ENCODE results near the gene INO80.
"Not testable (repeated sequence)": the region's sequence is repeated elsewhere in the genome, so short reads cannot be mapped to it uniquely, and the experiment has no call there.

The INO80 gene

GRCh38 chr15:41115652-41116115, 396 bp downstream of the INO80 start:
- peak; percentile 70 for DNase-seq (ENCODE audit: low read depth)

GRCh38 chr15:41115161-41115651, 874 bp downstream of the INO80 start:
- no peak for DNase-seq (ENCODE audit: low read depth)

GRCh38 chr15:41106947-41107346, 9.1 kb downstream of the INO80 start:
- DNase-seq (ENCODE audit: low read depth), result no peak

- no peak for DNase-seq (ENCODE audit: low read depth)
Measured at GRCh38 chr15:41105348-41106334, 10.4 kb downstream of the INO80 start.

- DNase-seq (ENCODE audit: low read depth), result no peak
Measured at GRCh38 chr15:41104234-41104633, 11.8 kb downstream of the INO80 start.

- no peak for DNase-seq (ENCODE audit: low read depth)
Measured at GRCh38 chr15:41102854-41103253, 13.2 kb downstream of the INO80 start.

GRCh38 chr15:41096178-41096577, 19.9 kb downstream of the INO80 start:
- DNase-seq (ENCODE audit: low read depth), result no peak

GRCh38 chr15:41085029-41085428, 31.1 kb downstream of the INO80 start:
- no peak for DNase-seq (ENCODE audit: low read depth)

- DNase-seq (ENCODE audit: low read depth), result no peak
Measured at GRCh38 chr15:41080144-41080543, 35.9 kb downstream of the INO80 start.

- DNase-seq (ENCODE audit: low read depth), result no peak
Measured at GRCh38 chr15:41079717-41080116, 36.4 kb downstream of the INO80 start.

- not testable (repeated sequence) for DNase-seq (ENCODE audit: low read depth)
Measured at GRCh38 chr15:41078879-41079278, 37.2 kb downstream of the INO80 start.

- no peak for DNase-seq (ENCODE audit: low read depth)
Measured at GRCh38 chr15:41078125-41078524, 38.0 kb downstream of the INO80 start.

- DNase-seq (ENCODE audit: low read depth), result no peak
Measured at GRCh38 chr15:41073028-41073427, 43.1 kb downstream of the INO80 start.

GRCh38 chr15:41072013-41072412, 44.1 kb downstream of the INO80 start:
- no peak for DNase-seq (ENCODE audit: low read depth)

GRCh38 chr15:41066516-41066915, 49.6 kb downstream of the INO80 start:
- DNase-seq (ENCODE audit: low read depth), result no peak

- no peak for DNase-seq (ENCODE audit: low read depth)
Measured at GRCh38 chr15:41061667-41062066, 54.4 kb downstream of the INO80 start.

GRCh38 chr15:41060505-41060904, 55.6 kb downstream of the INO80 start:
- no peak for DNase-seq (ENCODE audit: low read depth)

GRCh38 chr15:41056810-41057209, 59.3 kb downstream of the INO80 start:
- DNase-seq (ENCODE audit: low read depth), result no peak

GRCh38 chr15:41055706-41056105, 60.4 kb downstream of the INO80 start:
- no peak for DNase-seq (ENCODE audit: low read depth)

GRCh38 chr15:41051139-41051538, 64.9 kb downstream of the INO80 start:
- no peak for DNase-seq (ENCODE audit: low read depth)

GRCh38 chr15:41048852-41049251, 67.2 kb downstream of the INO80 start:
- DNase-seq (ENCODE audit: low read depth), result no peak

GRCh38 chr15:41048397-41048796, 67.7 kb downstream of the INO80 start:
- DNase-seq (ENCODE audit: low read depth), result no peak

- DNase-seq (ENCODE audit: low read depth), result no peak
Measured at GRCh38 chr15:41047474-41047873, 68.6 kb downstream of the INO80 start.
